Stimulated activated CD4-positive, alpha-beta T cell treated with anti-CD3 and anti-CD28 coated beads, Interleukin-4, amount 100 ng/mL, for 24 hours (primary cell): ENCODE results near the gene NEK7.

Experiments used
- DNase-seq: peaks from one replicate; pipeline ENCODE4 v3.0.0-alpha.2; 2020

Gene NEK7

DNA sequence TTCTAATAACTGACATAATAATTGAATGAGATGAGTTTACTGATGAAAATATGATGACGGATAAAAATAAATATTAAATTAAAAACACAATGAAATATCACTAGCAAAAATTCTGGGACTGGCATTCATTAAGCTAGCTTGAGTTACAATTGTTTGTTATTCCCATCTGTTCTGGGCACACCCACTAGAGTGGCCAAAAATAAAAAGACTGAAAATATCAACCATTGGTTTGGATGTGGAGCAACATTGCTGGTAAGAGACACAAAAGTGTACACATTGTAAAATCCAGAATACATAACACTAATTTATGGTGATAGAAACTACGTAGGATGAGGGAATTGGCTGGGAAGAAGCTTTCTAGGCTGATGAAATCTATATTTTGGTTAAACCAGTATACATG, 9.6 kb upstream of the NEK7 start:
- no peak for DNase-seq

DNA sequence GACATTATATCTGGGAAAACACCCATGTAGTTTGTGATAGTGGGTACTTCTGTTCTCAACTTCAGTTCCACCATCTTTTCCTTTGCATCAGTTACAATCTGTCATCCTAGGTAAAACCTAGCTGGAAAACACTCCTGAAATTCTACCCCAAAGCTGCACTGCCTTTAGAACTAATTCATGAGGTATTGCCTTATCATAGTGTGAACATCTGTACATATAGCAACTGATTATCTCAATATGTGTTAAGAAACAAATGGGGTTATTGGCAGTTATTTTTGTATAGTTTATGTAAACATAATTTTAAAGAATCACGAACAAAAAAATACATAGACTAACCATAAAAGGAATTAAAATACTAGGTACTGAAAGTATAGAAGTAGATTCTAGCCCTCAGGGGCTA, 6.4 kb upstream of the NEK7 start:
- no peak for DNase-seq

DNA sequence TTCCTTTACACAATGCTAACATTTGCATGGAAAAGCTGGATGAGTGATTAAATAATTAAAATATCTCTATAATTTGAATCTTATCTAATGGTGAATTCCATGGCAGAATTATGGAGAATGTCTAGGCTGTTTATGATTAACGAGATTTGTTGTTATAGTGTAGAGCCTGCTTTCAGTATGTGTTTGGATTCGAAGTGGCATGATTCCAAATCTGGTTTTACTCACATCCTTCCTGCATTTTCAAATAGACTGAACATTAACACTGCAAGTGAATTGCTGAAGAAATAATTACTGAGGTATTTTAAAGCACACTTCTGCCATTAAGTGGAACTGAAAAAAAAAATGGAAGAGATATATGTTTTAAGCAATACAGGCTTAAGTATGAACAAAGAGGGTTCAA, 5.1 kb upstream of the NEK7 start:
- no peak for DNase-seq

DNA sequence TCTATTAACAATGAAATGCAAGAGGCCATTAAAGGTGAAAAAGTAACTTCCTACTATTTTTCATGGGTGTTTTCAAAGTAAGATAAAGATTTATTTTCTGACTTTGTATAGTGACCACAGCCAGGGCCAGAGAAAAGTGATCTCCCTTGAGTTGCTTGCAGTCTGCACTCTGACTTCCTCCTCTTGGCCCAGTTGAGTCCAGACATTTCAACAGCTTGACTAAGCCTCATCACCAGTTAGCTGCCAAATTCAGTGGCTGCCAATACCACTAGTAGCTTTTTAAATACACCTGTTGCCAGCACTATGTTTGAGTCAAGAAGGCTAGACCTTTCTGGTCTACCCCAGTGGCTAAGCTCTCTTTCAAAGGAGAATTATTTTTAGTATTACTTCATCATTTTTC, 3.7 kb upstream of the NEK7 start:
- DNase-seq, result no peak

DNA sequence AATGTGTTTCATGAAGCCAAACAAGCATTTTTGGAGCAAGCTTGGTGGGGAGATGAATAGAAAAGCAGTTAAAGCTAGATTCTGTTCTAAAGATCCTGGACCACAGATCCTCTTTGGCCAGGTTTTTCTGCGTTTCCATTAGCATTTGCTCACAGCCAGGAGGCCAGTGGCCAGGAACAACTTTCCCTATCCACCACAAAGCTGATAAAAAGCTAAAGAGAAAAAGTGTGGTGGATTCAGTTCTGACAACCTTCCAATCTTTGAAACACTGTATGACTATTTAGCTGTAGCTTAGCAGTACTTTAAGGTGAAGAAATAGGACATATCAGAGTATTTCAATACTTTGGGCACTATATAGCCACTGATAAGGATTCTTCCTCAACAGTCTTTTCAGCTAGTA, 3.0 kb upstream of the NEK7 start:
- no peak for DNase-seq

DNA sequence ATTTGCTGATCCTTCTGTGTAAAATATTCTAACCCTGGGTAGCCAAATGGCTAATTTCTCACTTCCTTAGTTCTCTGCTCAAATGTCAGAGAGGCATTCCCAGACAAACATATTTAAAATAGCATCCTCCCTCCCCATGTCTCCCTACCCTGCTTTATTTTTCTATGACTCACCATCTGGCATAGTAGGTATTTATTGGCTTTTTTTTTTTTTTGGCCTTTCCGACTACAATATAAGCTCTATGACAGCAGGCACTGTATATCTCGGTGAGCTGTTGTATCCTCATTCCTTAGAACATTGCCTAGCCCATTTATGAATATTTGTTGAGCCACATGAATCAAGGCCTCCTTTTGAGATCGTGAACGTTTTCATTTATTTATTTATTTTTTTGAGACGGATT, 1.5 kb upstream of the NEK7 start:
- no peak for DNase-seq

DNA sequence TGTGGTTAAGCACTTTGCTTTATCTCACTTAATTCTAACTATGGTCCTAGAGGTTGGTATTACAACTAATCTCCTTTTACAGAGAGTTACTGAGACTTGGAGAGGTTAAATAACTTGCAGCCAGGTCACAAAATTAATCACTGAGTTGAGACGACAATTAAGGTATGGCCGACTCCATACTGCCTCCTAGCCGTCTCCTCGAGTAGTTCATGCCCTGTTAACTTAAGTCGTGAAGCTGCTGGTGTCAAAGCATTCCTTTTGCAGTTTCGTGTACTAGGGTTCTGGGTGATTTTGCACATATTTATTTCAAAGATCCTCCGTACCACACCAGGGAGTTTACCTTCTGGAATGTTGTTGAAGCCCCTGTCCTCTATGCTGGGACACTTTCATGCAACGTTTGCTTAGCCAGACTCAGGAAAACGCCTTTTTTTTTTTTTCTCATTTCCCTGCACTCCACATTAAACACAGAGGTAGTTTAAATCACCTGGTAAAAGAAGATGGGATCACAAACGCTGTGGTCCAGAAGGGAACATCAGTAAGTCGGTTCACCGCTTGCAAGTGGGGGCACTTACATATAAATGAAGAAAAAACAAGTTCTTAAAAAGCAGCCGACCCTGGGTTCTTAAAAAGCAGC, 570 bp upstream of the NEK7 start:
- DNase-seq, result peak; percentile 79

DNA sequence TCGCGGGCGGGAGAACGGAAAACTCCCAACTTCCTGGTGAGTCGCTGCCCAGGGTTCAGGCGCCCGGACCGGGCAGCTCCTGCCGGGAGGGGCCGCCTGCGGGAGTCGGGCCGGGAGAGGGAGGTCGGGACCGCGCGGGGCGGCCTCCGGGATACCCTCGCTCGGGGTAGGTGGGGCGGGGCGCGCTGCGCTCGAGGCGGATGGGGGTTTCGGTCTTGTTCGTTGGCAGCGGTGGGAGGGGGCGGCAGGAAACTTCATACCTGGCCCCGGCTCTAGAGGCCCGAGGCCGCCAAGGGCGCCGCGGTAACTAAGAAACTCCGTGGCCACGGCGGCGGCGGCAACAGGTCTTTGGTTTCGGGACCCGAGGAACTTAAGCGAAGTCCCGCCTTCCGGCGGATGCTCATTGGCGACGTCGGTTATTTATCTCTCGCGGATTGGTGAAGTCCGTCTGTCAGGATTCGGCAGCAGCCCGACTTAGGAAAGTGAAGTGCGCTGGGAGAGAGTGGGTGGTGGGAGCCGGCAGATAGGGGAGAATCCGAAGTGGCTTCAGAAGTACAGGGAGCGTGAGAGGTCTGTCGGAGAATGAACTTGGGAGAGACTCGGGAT, 546 bp downstream of the NEK7 start:
- DNase-seq, result peak; percentile 84

DNA sequence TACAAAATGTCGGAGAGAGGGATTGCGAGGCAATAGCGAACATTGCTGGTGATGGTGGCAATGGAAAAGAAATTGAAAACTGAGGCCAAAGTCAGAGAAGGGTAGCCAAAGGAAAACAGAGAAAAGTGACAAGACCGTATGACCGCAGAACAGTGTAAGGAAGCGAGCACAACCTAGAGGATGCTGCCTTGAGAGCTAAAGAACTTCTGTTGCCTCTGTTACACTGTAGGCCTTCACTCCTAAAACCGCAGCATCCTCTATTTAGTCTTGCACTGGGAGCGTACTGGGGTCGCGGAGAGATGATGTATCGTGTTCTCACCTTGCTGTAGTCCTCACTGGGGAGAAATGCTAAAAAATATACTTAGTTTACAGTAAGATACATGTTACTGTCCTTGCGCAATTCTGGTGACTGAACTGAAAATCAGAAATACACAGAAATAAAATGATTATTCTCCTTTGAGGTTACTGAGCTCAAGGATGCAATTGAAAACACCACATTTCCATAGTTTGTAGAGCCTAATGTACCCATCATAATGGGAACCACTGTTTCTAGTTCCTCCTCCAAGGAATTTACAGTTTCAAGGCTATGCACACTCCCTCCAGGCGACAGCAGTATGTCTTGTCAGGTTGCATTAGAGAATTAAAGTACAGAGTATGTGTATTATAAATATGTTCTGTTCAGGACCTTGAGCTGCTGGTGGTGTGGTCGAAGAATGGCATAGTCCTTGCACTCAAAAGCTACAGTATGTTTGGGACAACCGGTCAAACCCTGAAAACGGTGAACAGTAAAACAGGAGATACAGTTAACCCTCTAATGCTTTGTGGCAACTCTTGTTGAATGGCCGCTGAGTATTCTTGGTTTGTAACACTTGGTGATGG, 1.3 kb downstream of the NEK7 start:
- no peak for DNase-seq

DNA sequence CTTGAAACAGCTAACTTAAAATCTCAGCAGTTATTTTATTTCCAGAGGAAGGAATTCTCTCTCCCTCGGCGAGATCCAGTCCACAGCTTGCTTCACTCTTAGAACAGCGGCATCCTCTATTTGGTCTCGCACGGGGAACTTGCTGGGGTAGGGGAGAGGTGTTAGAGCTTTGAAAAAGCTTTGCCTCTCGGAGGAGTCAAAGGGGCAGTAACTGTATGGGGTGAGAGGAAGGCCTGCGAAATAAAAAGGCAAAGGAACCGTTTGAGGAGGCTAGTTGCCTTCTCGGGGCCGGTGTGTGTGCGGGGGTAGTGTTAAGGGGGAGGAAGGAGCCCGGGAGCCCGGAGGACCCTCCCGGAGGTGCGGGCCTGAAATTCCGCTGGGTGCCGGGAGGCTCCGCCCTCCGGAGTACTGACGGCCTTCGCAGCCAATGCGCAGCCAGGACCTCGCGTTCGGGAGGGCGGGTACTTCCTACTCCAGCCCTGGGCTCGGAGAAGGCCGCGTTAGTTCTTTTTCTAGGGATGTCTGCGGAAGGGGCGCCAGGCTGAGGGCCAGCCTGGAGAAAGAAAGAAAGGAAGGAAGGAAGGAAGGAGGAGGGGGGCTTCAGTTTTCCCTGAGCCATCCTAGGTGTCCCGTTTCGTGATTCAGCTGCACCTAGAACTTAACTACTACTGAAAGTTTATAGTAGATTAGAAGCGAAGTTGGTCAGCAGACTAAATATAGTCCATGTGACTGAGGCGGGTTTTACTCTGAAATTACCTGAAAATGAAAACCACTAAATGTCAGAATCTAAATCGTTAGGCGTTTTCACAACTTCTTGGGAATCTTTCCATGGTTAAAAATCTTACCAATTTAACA, 2.2 kb downstream of the NEK7 start:
- DNase-seq, result peak; percentile 88

DNA sequence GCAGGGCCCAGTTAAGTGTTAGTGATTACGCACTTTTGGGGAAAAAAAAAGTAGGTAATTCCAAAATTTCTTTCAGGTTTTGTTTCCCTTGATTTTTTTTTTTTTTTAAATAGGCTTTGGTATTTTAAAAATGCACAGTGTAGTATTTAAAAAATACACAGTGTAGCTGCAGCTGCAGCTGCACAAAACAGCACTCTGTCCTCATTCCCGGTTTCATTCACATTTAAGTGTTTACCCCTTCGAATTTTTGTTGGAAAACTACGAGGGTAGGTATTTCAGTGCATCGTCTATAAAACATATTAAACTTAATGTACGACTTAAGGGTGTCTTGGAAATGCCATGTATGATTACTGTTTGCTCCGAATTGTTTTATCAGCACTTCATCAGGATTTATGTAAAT, 3.4 kb downstream of the NEK7 start:
- no peak for DNase-seq

DNA sequence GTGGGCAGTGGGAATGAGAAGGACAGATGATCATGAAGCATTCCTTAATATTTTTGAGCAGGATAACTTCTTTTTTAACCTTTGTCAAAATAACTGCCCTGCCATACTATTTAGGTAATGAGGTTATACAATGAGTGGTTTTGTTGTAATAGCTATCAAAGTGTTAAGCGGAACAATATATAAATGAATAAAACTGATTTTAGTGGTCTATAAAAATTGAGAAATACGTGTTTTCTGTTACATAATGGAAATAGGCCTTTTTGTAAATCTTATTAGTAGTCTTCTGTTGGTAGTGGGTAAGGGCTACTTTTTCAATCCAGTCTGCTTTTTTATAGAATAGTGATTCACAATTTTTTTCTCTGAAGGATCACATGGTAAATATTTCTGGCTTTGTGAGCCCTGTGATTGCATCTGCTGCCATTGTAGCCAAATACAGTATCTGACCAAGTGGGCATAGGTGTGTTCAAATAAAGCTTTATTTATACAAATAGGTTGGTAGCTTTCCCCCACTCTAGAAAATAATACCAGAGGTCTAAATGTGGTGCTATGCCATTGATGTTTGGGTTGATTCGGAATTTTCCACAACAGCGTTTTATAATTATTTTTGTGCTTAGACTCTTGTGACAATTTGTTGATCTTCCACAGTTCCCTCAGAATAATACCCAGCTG, 4.3 kb downstream of the NEK7 start:
- no peak for DNase-seq

DNA sequence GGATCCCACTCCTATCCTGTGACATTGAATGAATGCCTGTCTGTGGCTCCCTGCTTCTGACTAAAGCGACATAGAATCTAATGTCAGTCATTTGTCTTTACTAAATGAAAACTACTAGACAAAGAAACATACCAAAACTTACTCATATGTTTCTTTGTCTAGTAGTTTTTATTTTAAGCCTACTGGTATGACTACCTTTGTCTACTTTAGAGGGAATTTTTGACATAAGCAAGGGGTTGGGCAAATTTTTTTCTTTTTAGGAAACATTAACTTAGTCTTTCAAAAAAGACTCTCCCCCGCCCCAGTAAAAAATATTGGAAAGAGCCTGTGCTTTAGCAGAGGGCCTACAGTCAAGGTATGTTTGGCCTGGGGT, 4.9 kb downstream of the NEK7 start:
- no peak for DNase-seq

DNA sequence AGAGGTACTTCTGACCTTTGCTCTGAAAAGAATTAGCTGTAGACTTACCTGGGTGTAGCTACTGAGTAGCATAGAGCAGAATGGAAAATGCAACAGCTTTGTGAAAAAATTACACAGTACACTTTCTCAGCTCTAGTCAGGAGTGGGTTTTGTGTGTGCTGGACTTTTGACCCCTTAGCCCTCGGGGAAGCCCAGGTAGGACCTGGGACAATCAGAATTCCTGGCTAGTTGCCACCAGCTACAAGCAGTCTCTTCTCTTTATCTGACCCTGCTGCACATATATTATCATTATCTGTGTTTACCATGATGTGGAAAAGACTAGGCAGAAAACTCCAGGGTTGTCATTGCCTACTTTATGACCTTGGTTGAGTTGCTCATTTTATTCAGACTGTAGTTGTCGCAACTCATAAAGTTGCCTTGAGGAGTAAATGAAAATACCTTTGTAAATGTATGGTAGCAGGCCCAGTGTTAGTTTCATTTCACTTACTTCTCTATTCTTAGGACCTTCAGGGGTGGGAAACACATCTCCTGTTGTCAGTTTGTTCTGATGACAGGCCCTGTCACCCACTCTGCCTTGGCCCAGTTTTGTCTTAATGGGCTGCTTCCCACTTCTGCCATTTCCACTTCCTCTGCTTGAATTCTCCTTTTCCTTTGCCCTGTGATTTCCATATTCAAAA, 5.4 kb downstream of the NEK7 start:
- no peak for DNase-seq

DNA sequence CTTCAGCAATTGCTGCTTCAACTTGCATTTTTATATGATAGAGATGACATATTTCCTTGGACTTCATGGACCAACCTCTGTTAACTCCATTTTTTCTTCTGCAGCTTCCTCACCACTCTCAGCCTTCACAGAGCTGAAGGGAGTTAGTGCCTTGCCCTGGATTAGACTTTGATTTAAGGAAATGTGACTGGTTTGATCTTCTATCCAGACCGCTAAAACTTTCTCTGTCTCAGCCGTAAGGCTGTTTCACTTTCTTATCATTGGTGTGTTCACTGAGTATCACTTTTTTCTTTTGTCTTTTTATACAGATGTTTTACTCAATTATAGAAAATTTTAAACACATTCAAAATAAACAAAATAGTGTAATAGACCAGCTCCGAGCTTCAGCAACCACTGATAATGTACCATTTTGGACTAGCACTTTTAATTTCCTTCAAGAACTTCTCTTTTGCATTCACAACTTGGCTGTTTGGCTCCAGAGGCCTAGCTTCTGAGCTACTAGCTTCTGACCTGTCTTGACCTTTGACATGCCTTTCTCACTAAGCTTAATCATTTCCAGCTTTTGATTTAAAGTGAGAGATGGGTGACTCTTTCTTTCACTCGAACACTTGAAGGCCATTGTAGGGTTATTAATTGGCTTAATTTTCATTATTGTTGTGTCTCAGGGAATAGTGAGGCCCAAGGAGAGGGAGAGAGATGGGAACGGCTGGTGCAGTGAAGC, 9.3 kb downstream of the NEK7 start:
- DNase-seq, result peak; percentile 26

DNA sequence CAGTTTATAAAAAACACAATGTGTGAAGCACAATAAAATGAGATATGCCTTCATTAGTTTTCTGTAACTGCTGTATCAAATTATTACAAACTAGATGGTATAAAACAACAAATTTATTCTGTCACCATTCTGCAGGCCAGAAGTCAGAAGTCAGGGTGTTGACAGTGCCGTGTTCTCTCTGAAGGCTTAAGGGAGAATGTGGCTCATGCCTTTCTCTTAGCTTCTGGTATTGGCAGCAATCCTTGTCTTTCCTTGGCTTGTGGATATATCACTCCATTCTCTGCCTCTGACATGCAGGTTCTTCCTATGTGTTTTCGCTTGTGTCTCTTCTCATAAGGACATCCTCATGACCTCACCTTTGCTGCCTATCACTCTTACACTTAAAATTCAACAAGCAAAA, 10.1 kb downstream of the NEK7 start:
- no peak for DNase-seq

DNA sequence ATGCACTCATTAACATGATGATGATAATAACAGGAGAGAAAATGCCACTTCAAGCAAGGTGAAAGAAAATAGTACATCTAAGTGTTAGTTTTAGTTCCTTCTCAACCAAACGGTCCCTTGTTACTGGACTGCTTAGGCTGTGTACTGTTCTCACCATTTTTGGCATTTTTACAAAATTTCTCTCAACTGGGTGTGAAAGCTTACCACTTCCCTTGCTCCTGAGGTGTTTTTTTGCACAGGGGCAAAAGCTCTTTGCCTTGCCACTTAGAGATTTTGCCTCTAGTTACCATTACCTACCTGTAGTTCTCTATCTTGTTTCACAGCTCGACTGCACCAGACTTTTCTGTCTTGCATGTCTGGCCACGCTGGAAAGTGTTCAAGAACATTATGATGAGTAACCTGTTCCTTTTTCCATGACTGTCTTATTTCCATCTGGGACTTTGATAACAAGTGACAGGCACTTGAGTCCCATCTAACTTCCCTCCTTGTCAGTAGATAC, 10.7 kb downstream of the NEK7 start:
- peak; percentile 56 for DNase-seq

DNA sequence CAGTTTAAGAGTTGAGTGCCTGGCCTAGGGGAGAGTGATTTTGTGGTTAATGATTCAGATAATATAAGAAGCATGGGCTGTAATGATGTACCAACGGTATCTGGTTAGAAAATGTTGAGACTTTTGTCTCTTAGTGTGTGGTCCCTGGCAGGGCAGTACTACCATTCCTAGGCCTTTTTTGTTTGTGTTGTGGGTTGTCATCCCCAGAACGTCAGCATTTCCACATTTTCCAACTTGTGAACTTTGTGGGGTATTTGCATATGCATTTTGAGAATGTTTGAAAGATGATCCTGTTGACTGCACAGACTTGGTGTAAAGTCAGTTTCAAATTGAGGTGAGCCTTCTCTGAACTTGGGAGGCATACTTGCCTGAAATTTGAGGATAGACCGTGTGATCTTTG, 11.4 kb downstream of the NEK7 start:
- DNase-seq, result no peak

DNA sequence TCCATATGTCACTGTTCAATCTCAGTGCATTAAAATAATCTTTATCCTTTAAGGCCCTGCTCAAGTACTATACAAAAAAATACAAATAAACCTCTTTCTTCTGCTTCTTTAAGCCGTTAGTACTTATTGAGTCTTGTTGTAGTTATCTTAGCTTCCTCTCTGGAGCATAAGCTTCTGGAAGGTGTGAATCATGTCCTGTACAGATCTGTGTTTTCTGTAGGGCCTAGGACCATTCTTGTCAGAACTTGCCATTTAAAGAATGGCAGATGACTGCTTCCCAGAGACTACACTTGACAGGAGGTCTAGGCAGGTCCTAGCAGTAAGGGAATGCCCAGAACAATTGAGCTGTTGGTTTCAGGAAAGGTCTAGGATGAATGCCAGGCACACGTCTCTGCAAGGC, 12.9 kb downstream of the NEK7 start:
- DNase-seq, result no peak

DNA sequence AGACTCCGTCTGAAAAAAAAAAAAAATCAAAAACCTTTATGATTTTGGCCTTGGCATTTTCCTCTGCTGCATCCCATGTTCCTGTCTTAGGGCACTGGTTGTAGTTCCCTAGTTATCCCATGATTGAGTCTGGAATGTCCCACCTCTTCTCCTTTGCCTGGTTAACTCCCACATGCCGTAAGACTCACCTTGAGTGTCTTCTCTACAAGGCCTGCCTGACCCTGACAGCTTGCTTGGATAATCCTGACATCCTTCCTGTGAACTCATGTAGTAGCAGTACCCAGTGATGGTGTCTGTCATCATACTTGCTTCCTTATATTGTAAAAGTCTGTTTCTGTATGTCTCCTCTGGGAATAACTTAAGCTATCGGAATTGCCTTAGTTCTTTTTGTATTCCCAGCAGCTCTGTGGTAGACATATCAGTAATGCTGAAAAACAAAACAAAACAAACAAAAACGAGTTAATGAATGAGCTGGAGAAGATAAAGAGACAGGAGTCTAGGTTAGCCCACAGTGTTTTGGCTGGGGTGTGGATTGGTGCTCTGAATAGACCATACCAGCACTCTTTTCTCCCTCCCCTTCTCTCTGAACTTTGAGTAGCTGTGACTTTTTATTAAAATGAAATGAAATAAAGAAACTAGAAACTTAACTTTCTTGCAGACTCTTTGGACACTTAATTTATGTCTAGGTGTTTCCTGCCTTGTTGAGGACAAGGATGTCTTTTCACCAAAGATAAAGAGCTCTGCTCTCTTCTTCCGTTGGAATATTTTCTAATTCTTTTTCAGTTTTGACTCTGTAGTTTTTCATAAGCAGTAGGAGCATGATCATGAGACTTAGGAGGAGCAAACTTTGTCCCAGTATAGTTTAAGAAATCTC, 15.1 kb downstream of the NEK7 start:
- no peak for DNase-seq
